T follicular helper cell (primary cell): ENCODE data around the gene AVEN.
"Not testable (repeated sequence)": the region's sequence is repeated elsewhere in the genome, so short reads cannot be mapped to it uniquely, and the experiment has no call there.

Experiments used
- DNase-seq: peaks from one replicate; pipeline ENCODE4 v3.0.0-alpha.2; 2020; ENCODE audit warnings: low read depth

Gene AVEN

GRCh38 chr15:33848011-33848410 is 191.0 kb downstream of the AVEN start:
- no peak for DNase-seq

GRCh38 chr15:33846862-33847261 is 192.1 kb downstream of the AVEN start:
- DNase-seq = no peak

GRCh38 chr15:33846142-33846541 is 192.9 kb downstream of the AVEN start:
- DNase-seq = no peak

- no peak for DNase-seq
Observed at GRCh38 chr15:33844597-33844996, 194.4 kb downstream of the AVEN start.

- DNase-seq = no peak
Observed at GRCh38 chr15:33844186-33844585, 194.8 kb downstream of the AVEN start.

GRCh38 chr15:33840615-33841014 is 198.4 kb downstream of the AVEN start:
- DNase-seq = no peak

- no peak for DNase-seq
Observed at GRCh38 chr15:33839540-33839939, 199.5 kb downstream of the AVEN start.

- DNase-seq = no peak
Observed at GRCh38 chr15:33837294-33837693, 201.7 kb downstream of the AVEN start.

- DNase-seq = no peak
Observed at GRCh38 chr15:33834892-33835743, 203.9 kb downstream of the AVEN start.

GRCh38 chr15:33831646-33832045 is 207.4 kb downstream of the AVEN start:
- DNase-seq = no peak

GRCh38 chr15:33830351-33830750 is 208.7 kb downstream of the AVEN start:
- DNase-seq = no peak

- no peak for DNase-seq
Observed at GRCh38 chr15:33826201-33826600, 212.8 kb downstream of the AVEN start.

GRCh38 chr15:33825453-33825852 is 213.6 kb downstream of the AVEN start:
- no peak for DNase-seq

- no peak for DNase-seq
Observed at GRCh38 chr15:33823119-33823518, 215.9 kb downstream of the AVEN start.

GRCh38 chr15:33822479-33822878 is 216.5 kb downstream of the AVEN start:
- DNase-seq = no peak

GRCh38 chr15:33819499-33819898 is 219.5 kb downstream of the AVEN start:
- DNase-seq = not testable (repeated sequence)
